Gastroesophageal sphincter (tissue), 4 donors: ENCODE results near the gene SUSD2. TPM values are rescaled to one million over a fixed set of nuclear protein-coding genes. Genes with fewer than 3 reads are reported as not detected.
"Not testable (repeated sequence)": the region's sequence is repeated elsewhere in the genome, so short reads cannot be mapped to it uniquely, and the experiment has no call there.

Source experiments
- ATAC-seq: fragments of 150-250 bp; one replicate; pipeline ENCODE4 v1.9.1; 2016; ENCODE audit warnings: mild to moderate bottlenecking, moderate library complexity
- H3K27ac ChIP-seq, 4 donors: fragments of 200-600 bp; sonication (generic) in 3 of 4; 1 replicate in 3 of 4; 2 replicates in 1 of 4; pipeline ENCODE4 v1.5.1; 2016 to 2019
- H3K27me3 ChIP-seq: fragments of 200-600 bp; sonication (generic); one replicate; pipeline ENCODE4 v1.5.1; 2019
- H3K36me3 ChIP-seq, 2 donors: fragments of 200-600 bp; sonication (generic); one replicate each; pipeline ENCODE4 v1.5.1; 2019; ENCODE audit warnings: control low read depth in 1 of 2
- H3K4me1 ChIP-seq, 3 donors: fragments of 200-600 bp; sonication (generic); 1 replicate in 2 of 3; 2 replicates in 1 of 3; pipeline ENCODE4 v1.5.1; 2016 to 2019; ENCODE audit warnings: control low read depth in 2 of 3
- H3K4me3 ChIP-seq, 2 donors: fragments of 200-600 bp; sonication (generic); one replicate each; pipeline ENCODE4 v1.5.1; 2019; ENCODE audit warnings: mild to moderate bottlenecking in 1 of 2, moderate library complexity in 1 of 2
- H3K9me3 ChIP-seq, 3 donors: fragments of 200-600 bp; sonication (generic); one replicate each; pipeline ENCODE4 v1.5.1; 2017 to 2019; ENCODE audit warnings: control low read depth in 2 of 3
- CTCF ChIP-seq, 4 experiments: fragments of 200-600 bp in 2 of 4; fragments of 450-650 bp in 2 of 4; sonication (generic) in 1 of 4; IDR thresholded peaks; one replicate each; pipeline ENCODE4 v1.5.1; 2017 to 2019; ENCODE audit warnings: antibody characterized with exemption in 4 of 4, mild to moderate bottlenecking in 2 of 4, moderate library complexity in 2 of 4
- EP300 ChIP-seq: sonication (generic); formaldehyde crosslinking; IDR thresholded peaks from one replicate; pipeline ENCODE4 v1.6.1; 2017; ENCODE audit warnings: antibody characterized with exemption, mild to moderate bottlenecking
- POLR2A ChIP-seq, 2 donors: fragments of 450-650 bp; IDR thresholded peaks; one replicate each; pipeline ENCODE4 v1.6.1; 2017; ENCODE audit warnings: antibody characterized with exemption in 2 of 2, mild to moderate bottlenecking in 2 of 2, moderate library complexity in 1 of 2
- POLR2AphosphoS5 ChIP-seq: sonication (generic); formaldehyde crosslinking; IDR thresholded peaks from one replicate; pipeline ENCODE4 v1.6.1; 2017; ENCODE audit warnings: antibody characterized with exemption
- WGBS, 2 donors: methylation state at CpG; one replicate each; pipeline ENCODE4 v1.1.5; 2018; ENCODE audit warnings: low coverage in 1 of 2; 5-methylcytosine and 5-hydroxymethylcytosine counted together
- total RNA-seq, 4 donors: library from RNA; depleted of rRNA; stranded (reverse); fragments of >200 nt; gene quantifications; one replicate each; pipeline ENCODE4 v1.1.0, GENCODE V29; 2016

Gene SUSD2, protein sequence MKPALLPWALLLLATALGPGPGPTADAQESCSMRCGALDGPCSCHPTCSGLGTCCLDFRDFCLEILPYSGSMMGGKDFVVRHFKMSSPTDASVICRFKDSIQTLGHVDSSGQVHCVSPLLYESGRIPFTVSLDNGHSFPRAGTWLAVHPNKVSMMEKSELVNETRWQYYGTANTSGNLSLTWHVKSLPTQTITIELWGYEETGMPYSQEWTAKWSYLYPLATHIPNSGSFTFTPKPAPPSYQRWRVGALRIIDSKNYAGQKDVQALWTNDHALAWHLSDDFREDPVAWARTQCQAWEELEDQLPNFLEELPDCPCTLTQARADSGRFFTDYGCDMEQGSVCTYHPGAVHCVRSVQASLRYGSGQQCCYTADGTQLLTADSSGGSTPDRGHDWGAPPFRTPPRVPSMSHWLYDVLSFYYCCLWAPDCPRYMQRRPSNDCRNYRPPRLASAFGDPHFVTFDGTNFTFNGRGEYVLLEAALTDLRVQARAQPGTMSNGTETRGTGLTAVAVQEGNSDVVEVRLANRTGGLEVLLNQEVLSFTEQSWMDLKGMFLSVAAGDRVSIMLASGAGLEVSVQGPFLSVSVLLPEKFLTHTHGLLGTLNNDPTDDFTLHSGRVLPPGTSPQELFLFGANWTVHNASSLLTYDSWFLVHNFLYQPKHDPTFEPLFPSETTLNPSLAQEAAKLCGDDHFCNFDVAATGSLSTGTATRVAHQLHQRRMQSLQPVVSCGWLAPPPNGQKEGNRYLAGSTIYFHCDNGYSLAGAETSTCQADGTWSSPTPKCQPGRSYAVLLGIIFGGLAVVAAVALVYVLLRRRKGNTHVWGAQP
- total RNA-seq: 1 to 10 TPM; 2.4 to 5.0 (median 4.4) TPM

DNA sequence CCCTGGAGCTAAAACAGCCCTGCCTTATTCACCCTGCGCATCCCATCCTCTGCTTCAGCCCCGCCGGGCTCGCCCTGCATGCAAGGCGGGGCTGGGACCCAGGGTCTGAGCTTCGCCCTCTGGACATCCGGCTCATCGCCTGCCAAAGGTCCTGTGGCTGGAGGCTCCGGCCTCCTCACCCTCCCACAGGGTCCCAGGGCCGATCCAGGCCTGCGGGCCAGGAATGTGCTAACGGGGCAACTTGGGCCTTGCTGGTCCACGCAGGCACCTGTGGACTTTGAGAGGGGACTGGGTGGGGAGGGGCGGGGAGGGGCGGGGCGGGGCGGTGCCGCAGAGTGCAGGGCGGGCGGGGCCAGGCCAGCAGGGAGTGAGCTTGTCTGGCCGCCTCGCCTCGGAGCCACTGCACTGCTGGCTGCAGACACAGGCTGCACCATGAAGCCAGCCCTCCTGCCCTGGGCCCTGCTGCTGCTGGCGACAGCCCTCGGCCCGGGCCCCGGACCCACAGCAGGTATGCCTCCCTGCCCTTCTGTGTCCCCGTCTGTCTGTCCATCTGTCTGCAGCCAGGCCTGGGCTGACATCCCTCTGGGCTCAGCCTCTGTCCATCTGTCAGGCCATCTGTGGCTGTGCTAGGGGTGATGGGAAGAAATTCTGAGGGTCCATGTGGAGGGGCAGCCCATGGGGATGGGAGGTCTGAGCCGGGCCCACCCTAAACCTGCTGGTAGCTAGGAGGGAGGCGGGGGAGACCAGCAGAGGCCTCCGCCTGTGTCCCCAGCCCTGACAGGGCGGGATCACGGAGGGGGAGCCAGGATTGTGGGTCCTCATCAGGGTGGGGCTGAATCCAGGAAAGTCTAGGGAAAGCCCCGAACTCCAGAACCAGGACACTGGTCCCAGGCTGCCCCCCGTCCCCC is at the start of gene SUSD2:
Gene SUSD2, plus strand, starts transcription at position 400 of the 908 bp plus-strand sequence. Its CDS starts 33 bp downstream, at position 433.
- Histone ChIP-seq H3K4me3 (peak within 1 kb of the TSS in 1 of 2 donors; percentile 24), H3K36me3 (peaks cover 0 to 37% of the 10 kb centered on the region in 2 donors)
- 60 to 80% methylated on average over 1 to 8 of the region's 35 CpGs for WGBS, 2 donors

GRCh38 chr22:24133187-24133965 is 47.9 kb upstream of the SUSD2 start:
- Histone ChIP-seq H3K36me3 (peaks cover 0 to 63% of the 10 kb centered on the region in 2 donors), H3K4me3 (no peak overlapping the region), H3K9me3 (no peaks in the 10 kb centered on the region), H3K27ac (peak overlapping the region in 3 of 4 donors; percentile 15 to 35 (median 25)), H3K4me1 (peaks cover 2 to 38% (median 14%) of the 10 kb centered on the region in 3 donors), H3K27me3 (no peaks in the 10 kb centered on the region)
- TF ChIP-seq CTCF (IDR thresholded peaks at IDR 0.05): peak in 3 of 4 experiments; percentile 77 to 82 (median 77)
- peak; percentile 9 for TF ChIP-seq POLR2AphosphoS5
- no peak for TF ChIP-seq POLR2A (IDR thresholded peaks at IDR 0.05)
- WGBS, 2 donors: 73 to 75% methylated on average over 2 to 6 of the region's 11 CpGs
- peak; percentile 68 for ATAC-seq

More for the DNA sequence above, at the start of gene SUSD2:
- Histone ChIP-seq H3K27me3 (no peaks in the 10 kb centered on the region), H3K9me3 (no peaks in the 10 kb centered on the region), H3K4me1 (peaks cover 0 to 66% (median 28%) of the 10 kb centered on the region in 3 donors), H3K27ac (peak within 1 kb of the TSS in 3 of 4 donors; percentile 57 to 85 (median 65))
- ATAC-seq: peak; percentile 27
- TF ChIP-seq POLR2A (IDR thresholded peaks at IDR 0.05) (no peak), POLR2AphosphoS5 (no peak), EP300 (no peak), CTCF (IDR thresholded peaks at IDR 0.05) (no peak)

DNA sequence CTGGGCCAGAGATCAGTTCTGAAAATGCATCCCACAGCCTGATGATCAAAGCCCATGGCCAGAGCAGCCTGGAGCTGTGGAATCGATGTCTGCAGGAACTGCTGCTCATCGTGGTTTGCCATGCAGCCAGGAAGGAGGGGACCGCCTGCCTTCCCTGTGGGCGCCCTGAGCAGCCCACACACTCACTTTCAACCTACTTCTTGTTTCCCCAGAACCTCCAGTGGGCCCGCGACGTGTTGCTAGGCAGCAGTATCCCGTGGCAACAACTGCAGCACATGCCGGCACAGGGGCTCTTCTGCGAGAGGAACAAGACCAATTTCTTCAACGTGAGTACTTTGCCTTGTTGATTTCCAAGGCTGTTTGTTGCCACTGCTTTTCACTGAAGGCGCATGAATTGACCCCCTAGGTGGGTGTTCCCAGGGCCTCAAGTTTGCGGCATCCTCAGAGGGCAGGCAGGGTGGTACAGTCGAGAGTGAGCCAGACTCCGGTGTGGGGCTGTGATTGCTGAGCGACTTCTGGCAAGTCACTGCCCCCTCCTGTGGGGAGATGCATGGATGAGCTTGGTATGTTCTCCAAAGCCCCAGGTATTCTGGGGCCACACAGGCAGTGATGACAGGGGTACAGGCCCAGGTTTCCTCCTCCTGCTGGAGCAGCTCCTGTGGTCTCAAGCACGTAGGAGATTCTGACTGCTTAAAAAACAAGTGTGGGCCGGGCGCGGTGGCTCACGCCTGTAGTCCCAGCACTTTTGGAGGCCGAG is 47.0 kb upstream of the SUSD2 start:
- no peak overlapping the region for H3K4me3 ChIP-seq
- H3K9me3 ChIP-seq: no peaks in the 10 kb centered on the region
- ATAC-seq: no peak
- H3K4me1 ChIP-seq: peaks cover 2 to 46% (median 14%) of the 10 kb centered on the region in 3 donors
- TF ChIP-seq EP300 (no peak), POLR2AphosphoS5 (no peak), CTCF (IDR thresholded peaks at IDR 0.05) (no peak), POLR2A (IDR thresholded peaks at IDR 0.05) (no peak)
- H3K27me3 ChIP-seq: no peaks in the 10 kb centered on the region
- WGBS, 2 donors: 67% methylated on average over 2 of the region's 22 CpGs; no CpG with 5 or more reads in 1 of the 2 donors
- H3K27ac ChIP-seq: peak overlapping the region in 2 of 4 donors; percentile 15 to 25
- peaks cover 0 to 54% of the 10 kb centered on the region in 2 donors for H3K36me3 ChIP-seq

DNA sequence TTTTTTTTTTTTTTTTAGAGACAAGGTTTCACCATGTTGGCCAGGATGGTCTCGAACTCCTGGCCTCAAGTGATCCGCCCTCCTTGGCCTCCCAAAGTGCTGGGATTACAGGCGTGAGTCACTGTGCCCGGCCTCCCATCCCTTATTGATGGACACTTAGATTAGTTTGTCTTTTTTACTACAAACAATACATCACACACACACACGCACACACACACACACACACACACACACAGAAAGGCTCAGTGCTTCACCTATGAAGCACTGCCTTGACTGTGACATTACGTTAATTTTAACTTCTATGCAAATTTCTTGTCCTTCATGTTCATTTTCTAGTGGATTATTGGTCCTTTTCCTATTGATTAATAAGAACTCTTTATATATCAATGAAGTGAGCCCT is 44.8 kb upstream of the SUSD2 start:
- peaks cover 2 to 68% (median 32%) of the 10 kb centered on the region in 3 donors for H3K4me1 ChIP-seq
- H3K4me3 ChIP-seq, ATAC-seq, H3K9me3 ChIP-seq, H3K27me3 ChIP-seq: not testable (repeated sequence)
- H3K36me3 ChIP-seq: peaks cover 0 to 32% of the 10 kb centered on the region in 2 donors
- H3K27ac ChIP-seq: peak overlapping the region in 2 of 4 donors; percentile 53 to 62
- 100% methylated on average over 1 to 2 of the region's 6 CpGs for WGBS, 2 donors
